Liver (tissue), 9 donors: ENCODE results near the gene NDUFC2. TPM values are rescaled to one million over a fixed set of nuclear protein-coding genes. Genes with fewer than 3 reads are reported as not detected.
"Not testable (repeated sequence)": the region's sequence is repeated elsewhere in the genome, so short reads cannot be mapped to it uniquely, and the experiment has no call there.

Experiments
- DNase-seq: peaks from one replicate; pipeline ENCODE4 v3.0.0-alpha.2; 2017; ENCODE audit warnings: low spot score
- H3K27ac ChIP-seq, 2 donors: one replicate each; pipeline ENCODE4 v1.7.0; 2013; ENCODE audit warnings: inconsistent platforms in 2 of 2, low read length in 2 of 2, control low read depth in 1 of 2, low read depth in 1 of 2, mild to moderate bottlenecking in 1 of 2
- H3K27me3 ChIP-seq, 4 donors: one replicate each; pipeline versions ENCODE4 v1.6.1 to v1.7.0; 2013; ENCODE audit warnings: low read length in 3 of 4, inconsistent platforms in 1 of 4, mild to moderate bottlenecking in 1 of 4, moderate library complexity in 1 of 4; ENCODE audit not compliant: control insufficient read depth in 4 of 4, insufficient read depth in 4 of 4
- H3K36me3 ChIP-seq, 4 donors: one replicate each; pipeline versions ENCODE4 v1.6.1 to v1.7.0; 2013; ENCODE audit warnings: low read length in 3 of 4, mild to moderate bottlenecking in 3 of 4, low read depth in 1 of 4, moderate library complexity in 1 of 4; ENCODE audit not compliant: control insufficient read depth in 4 of 4, insufficient read depth in 3 of 4
- H3K4me1 ChIP-seq, 4 donors: one replicate each; pipeline versions ENCODE4 v1.6.1 to v1.7.0; 2013; ENCODE audit warnings: low read length in 3 of 4, mild to moderate bottlenecking in 3 of 4, moderate library complexity in 1 of 4; ENCODE audit not compliant: control insufficient read depth in 4 of 4, insufficient read depth in 4 of 4
- H3K4me3 ChIP-seq, 3 donors: one replicate each; pipeline versions ENCODE4 v1.6.1 to v1.7.0; 2013; ENCODE audit warnings: low read length in 3 of 3, control low read depth in 1 of 3, low read depth in 1 of 3, mild to moderate bottlenecking in 1 of 3
- H3K9ac ChIP-seq, 2 donors: one replicate each; pipeline ENCODE4 v1.7.0; 2013; ENCODE audit warnings: low read length in 2 of 2, mild to moderate bottlenecking in 2 of 2, moderate library complexity in 2 of 2, control low read depth in 1 of 2, low read depth in 1 of 2
- H3K9me3 ChIP-seq, 4 donors: one replicate each; pipeline versions ENCODE4 v1.6.1 to v1.7.0; 2013; ENCODE audit warnings: low read length in 3 of 4; ENCODE audit not compliant: control insufficient read depth in 4 of 4
- CTCF ChIP-seq: fragments of 150-350 bp; IDR thresholded peaks from 2 replicates; pipeline ENCODE4 v1.5.1; 2017; ENCODE audit warnings: improper control_type of control experiment, low read depth, low read length; ENCODE audit not compliant: missing input control
- HNF4A ChIP-seq, 2 donors: conservative IDR thresholded peaks; 2 replicates each; pipeline ENCODE4 v1.6.1; 2016; ENCODE audit warnings: antibody characterized with exemption in 2 of 2, mild to moderate bottlenecking in 2 of 2
- JUND ChIP-seq, 2 donors: IDR thresholded peaks; 2 replicates each; pipeline ENCODE4 v1.6.1; 2016; ENCODE audit warnings: antibody characterized with exemption in 2 of 2
- MAX ChIP-seq: IDR thresholded peaks from 2 replicates; pipeline ENCODE4 v1.6.1; 2016; ENCODE audit warnings: antibody characterized with exemption
- NR2F2 ChIP-seq: IDR thresholded peaks from 2 replicates; pipeline ENCODE4 v1.6.1; 2016; ENCODE audit warnings: antibody characterized with exemption
- RAD21 ChIP-seq, 2 donors: IDR thresholded peaks; 2 replicates each; pipeline ENCODE4 v1.6.1; 2016; ENCODE audit warnings: antibody characterized with exemption in 2 of 2, mild to moderate bottlenecking in 2 of 2
- REST ChIP-seq: IDR thresholded peaks from 2 replicates; pipeline ENCODE4 v1.6.1; 2016; ENCODE audit warnings: antibody characterized with exemption, mild to moderate bottlenecking
- RXRA ChIP-seq, 2 donors: IDR thresholded peaks; 2 replicates each; pipeline ENCODE4 v1.6.1; 2017 to 2018; ENCODE audit warnings: antibody characterized with exemption in 2 of 2, mild to moderate bottlenecking in 1 of 2
- SP1 ChIP-seq: IDR thresholded peaks from 2 replicates; pipeline ENCODE4 v1.6.1; 2018; ENCODE audit warnings: antibody characterized with exemption, mild to moderate bottlenecking
- ZBTB33 ChIP-seq: IDR thresholded peaks from 2 replicates; pipeline ENCODE4 v1.6.1; 2016; ENCODE audit warnings: antibody characterized with exemption
- WGBS: extraction: QIAGEN DNeasy Blood & Tissue Kit; methylation state at CpG from one replicate; pipeline ENCODE4 v1.1.7; 2013; 5-methylcytosine and 5-hydroxymethylcytosine counted together
- polyA plus RNA-seq, 2 donors: library from polyadenylated mRNA; stranded (reverse) in 1 of 2; unstranded in 1 of 2; fragments of 200-250 nt in 1 of 2; fragments of >200 nt in 1 of 2; fragmentation: Nextera tagmentation in 1 of 2; extraction: Ambion mirVana in 1 of 2; gene quantifications; one replicate each; pipeline versions ENCODE4 v1.2.1 to v1.2.3, GENCODE V29; 2013 to 2015
- total RNA-seq, 2 donors: library from RNA; depleted of rRNA; stranded (reverse); fragments of >200 nt; gene quantifications; one replicate each; pipeline ENCODE4 v1.2.3, GENCODE V29; 2014
- donor health status: healthy.
- donor health status: healthy.
- donor health status: healthy.
- donor health status: healthy.
- donor health status: healthy.

The NDUFC2 gene
- total and polyA plus RNA-seq, 4 donors = 86.9 to 783 (median 199) TPM

- no peak for TF ChIP-seq ZBTB33
- TF ChIP-seq CTCF = no peak
- no peak for TF ChIP-seq JUND (IDR thresholded peaks at IDR 0.05)
- no peak for TF ChIP-seq RAD21 (IDR thresholded peaks at IDR 0.05)
Observed at GRCh38 chr11:78080084-78080817, 589 bp upstream of the NDUFC2 start (continued).

- Histone ChIP-seq H3K4me3 (peak overlapping the region; percentile 81 to 92 (median 91)), H3K4me1 (peaks cover 12 to 48% (median 23%) of the 10 kb centered on the region in 4 donors), H3K9ac (peak overlapping the region; percentile 83 to 95), H3K9me3 (no peaks in the 10 kb centered on the region), H3K27me3 (no peaks in the 10 kb centered on the region), H3K36me3 (no peaks in the 10 kb centered on the region), H3K27ac (peak overlapping the region in 1 of 2 donors; percentile 91)
- TF ChIP-seq RXRA (IDR thresholded peaks at IDR 0.05) = no peak
- no peak for TF ChIP-seq REST
- no peak for TF ChIP-seq JUND (IDR thresholded peaks at IDR 0.05)
- TF ChIP-seq RAD21 (IDR thresholded peaks at IDR 0.05) = no peak
- TF ChIP-seq HNF4A (conservative IDR thresholded peaks at IDR 0.05) = no peak
- TF ChIP-seq MAX = no peak
- no peak for TF ChIP-seq SP1
- no peak for TF ChIP-seq ZBTB33
- no peak for TF ChIP-seq CTCF
- TF ChIP-seq NR2F2 = no peak
- WGBS = 14% methylated on average over 21 of the region's 21 CpGs
- no peak for DNase-seq
Observed at GRCh38 chr11:78078218-78079167, 1.2 kb downstream of the NDUFC2 start.

- not testable (repeated sequence) for H3K27ac ChIP-seq, H3K9ac ChIP-seq, H3K27me3 ChIP-seq, DNase-seq, H3K9me3 ChIP-seq, H3K36me3 ChIP-seq
- 57% methylated on average over 4 of the region's 4 CpGs for WGBS
- Histone ChIP-seq H3K4me3 (peak overlapping the region in 1 of 3 donors; percentile 92), H3K4me1 (peaks cover 12 to 48% (median 23%) of the 10 kb centered on the region in 4 donors)
Observed at GRCh38 chr11:78077592-78077991, 2.1 kb downstream of the NDUFC2 start.
